Naive B cell (primary cell): Measurements from ENCODE around the gene MARCKS. TPM values are rescaled to one million over a fixed set of nuclear protein-coding genes. Genes with fewer than 3 reads are reported as not detected.
A peak's percentile ranks its signal among the peaks of the same experiment; 100 is the strongest.

Experiments
- ATAC-seq, 2 donors: fragments of 150-1000 bp; cut with Tn5 transposase; 2 replicates each; pipeline ENCODE4 v1.10.0; 2021; ENCODE audit warnings: low read depth in 2 of 2, mild to moderate bottlenecking in 2 of 2, moderate library complexity in 2 of 2
- DNase-seq: peaks from one replicate; pipeline ENCODE4 v3.0.0; 2022
- H3K27ac Mint-ChIP-seq, 6 donors: one replicate each; pipeline ENCODE4 v1.8.0; 2020 to 2022; ENCODE audit warnings: mild to moderate bottlenecking in 6 of 6, mixed read lengths in 6 of 6, moderate library complexity in 5 of 6, inconsistent platforms in 2 of 6
- H3K27me3 Mint-ChIP-seq, 3 donors: one replicate each; pipeline ENCODE4 v1.8.0; 2021 to 2022; ENCODE audit warnings: mixed read lengths in 3 of 3, mild to moderate bottlenecking in 1 of 3
- H3K36me3 Mint-ChIP-seq, 2 donors: one replicate each; pipeline ENCODE4 v1.8.0; 2020 to 2022; ENCODE audit warnings: mixed read lengths in 2 of 2, inconsistent platforms in 1 of 2, mild to moderate bottlenecking in 1 of 2
- H3K4me1 Mint-ChIP-seq, 3 donors: one replicate each; pipeline ENCODE4 v1.8.0; 2020 to 2022; ENCODE audit warnings: mixed read lengths in 3 of 3, inconsistent platforms in 1 of 3, mild to moderate bottlenecking in 1 of 3, moderate library complexity in 1 of 3
- H3K4me3 Mint-ChIP-seq, 8 donors: one replicate each; pipeline ENCODE4 v1.8.0; 2020 to 2022; ENCODE audit warnings: mild to moderate bottlenecking in 8 of 8, mixed read lengths in 8 of 8, moderate library complexity in 8 of 8, inconsistent platforms in 2 of 8
- H3K9me3 Mint-ChIP-seq, 7 donors: one replicate each; pipeline ENCODE4 v1.8.0; 2020 to 2022; ENCODE audit warnings: mixed read lengths in 7 of 7, mild to moderate bottlenecking in 5 of 7, inconsistent platforms in 2 of 7, moderate library complexity in 1 of 7
- polyA plus RNA-seq, 6 donors: library from polyadenylated mRNA; unstranded; fragments of 300-500 nt; fragmentation: Illumina TruSeq; gene quantifications; one replicate each; pipeline ENCODE4 v1.2.3, GENCODE V29; 2021; ENCODE audit warnings: low read depth in 6 of 6

The MARCKS gene
- 10 to 100 TPM in 1 of 6 donors, 1 to 10 TPM in 5; 4.8 to 11.9 (median 7.5) TPM for polyA plus RNA-seq

- H3K4me3 Mint-ChIP-seq = no peak within 1 kb of the TSS
- H3K27me3 Mint-ChIP-seq = peaks cover 0 to 9% (median 0%) of the 10 kb centered on the region in 3 donors
- ATAC-seq (peak; percentile 25 to 38), DNase-seq (peak; percentile 78)
- peaks cover 5 to 15% of the 10 kb centered on the region in 2 donors for H3K36me3 Mint-ChIP-seq
- no peak within 1 kb of the TSS for H3K27ac Mint-ChIP-seq
- H3K4me1 Mint-ChIP-seq = peaks cover 9 to 23% (median 19%) of the 10 kb centered on the region in 3 donors
- peaks cover 0 to 3% (median 0%) of the 10 kb centered on the region in 7 donors for H3K9me3 Mint-ChIP-seq
These were observed at the start of gene MARCKS for GRCh38 chr6:113856625-113857555. MARCKS (plus strand) TSS chr6:113857345; CDS start chr6:113857746, 401 bp downstream.

DNA sequence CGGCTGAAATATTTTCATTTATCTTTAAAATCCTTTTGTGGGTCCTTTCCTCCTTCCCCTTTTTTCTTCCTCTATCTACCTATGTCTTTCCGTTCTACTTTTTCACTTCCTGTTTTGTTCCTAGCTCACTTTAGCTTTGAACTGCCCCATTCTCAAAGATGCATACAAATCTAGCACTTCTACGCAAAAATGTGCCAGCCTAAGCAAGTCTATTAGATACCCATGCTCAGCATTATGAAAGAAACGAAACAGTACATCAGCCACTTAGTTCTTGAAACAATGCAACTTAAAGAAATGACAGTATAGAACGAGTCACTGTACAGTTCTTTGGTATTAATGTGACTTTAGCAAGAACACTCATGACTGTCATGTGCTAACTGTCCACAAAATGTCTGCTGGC, 47.3 kb upstream of the MARCKS start:
- Mint-ChIP-seq H3K4me3 (peak overlapping the region; percentile 7 to 53 (median 32)), H3K4me1 (peaks cover 34 to 53% (median 41%) of the 10 kb centered on the region in 3 donors), H3K27me3 (no peaks in the 10 kb centered on the region), H3K36me3 (no peaks in the 10 kb centered on the region), H3K9me3 (no peaks in the 10 kb centered on the region), H3K27ac (peak overlapping the region in 5 of 6 donors; percentile 0 to 51 (median 12))
- DNase-seq (peak; percentile 80), ATAC-seq (peak; percentile 86 to 89)

- DNase-seq (no peak), ATAC-seq (no peak)
- H3K4me3 Mint-ChIP-seq = no peak overlapping the region
- H3K9me3 Mint-ChIP-seq = no peaks in the 10 kb centered on the region
- H3K4me1 Mint-ChIP-seq = peaks cover 14 to 27% (median 22%) of the 10 kb centered on the region in 3 donors
- no peaks in the 10 kb centered on the region for H3K36me3 Mint-ChIP-seq
- no peaks in the 10 kb centered on the region for H3K27me3 Mint-ChIP-seq
- peak overlapping the region in 1 of 6 donors; percentile 32 for H3K27ac Mint-ChIP-seq
These were observed 44.0 kb upstream of the MARCKS start for GRCh38 chr6:113813142-113813541.

DNA sequence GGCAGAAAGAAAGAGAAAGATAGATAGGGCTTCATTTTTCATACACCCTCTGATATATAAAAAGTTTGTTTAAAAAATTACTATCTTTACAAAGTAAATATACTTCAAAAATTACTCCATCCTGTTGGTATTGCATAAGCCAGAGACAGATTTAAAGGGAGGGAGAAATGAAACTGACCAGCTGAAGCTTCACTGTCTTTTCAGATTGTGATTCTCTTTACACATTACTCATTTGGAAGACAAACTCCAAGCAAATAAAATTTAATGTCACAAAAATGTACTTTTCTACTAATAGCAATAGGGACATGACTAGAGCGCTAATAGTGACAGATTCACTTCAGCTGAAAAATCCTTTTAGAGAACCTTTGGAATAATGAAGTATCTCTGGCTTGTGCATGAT, 38.6 kb upstream of the MARCKS start:
- no peak for ATAC-seq
- no peak overlapping the region for H3K27ac Mint-ChIP-seq

GRCh38 chr6:113819169-113819830, 37.8 kb upstream of the MARCKS start:
- ATAC-seq = no peak
- DNase-seq = no peak
- peaks cover 0 to 7% (median 5%) of the 10 kb centered on the region in 3 donors for H3K27me3 Mint-ChIP-seq

More for the DNA sequence above, 38.6 kb upstream of the MARCKS start:
- Mint-ChIP-seq H3K36me3 (no peaks in the 10 kb centered on the region), H3K9me3 (no peaks in the 10 kb centered on the region), H3K4me3 (no peak overlapping the region), H3K27me3 (peaks cover 0 to 7% (median 0%) of the 10 kb centered on the region in 3 donors), H3K4me1 (no peaks in the 10 kb centered on the region)
- no peak for DNase-seq

GRCh38 chr6:113820761-113821160, 36.4 kb upstream of the MARCKS start:
- ATAC-seq = no peak
- Mint-ChIP-seq H3K27ac (no peak overlapping the region), H3K9me3 (no peaks in the 10 kb centered on the region), H3K4me1 (peaks cover 0 to 4% (median 0%) of the 10 kb centered on the region in 3 donors), H3K4me3 (no peak overlapping the region), H3K27me3 (peaks cover 0 to 7% (median 7%) of the 10 kb centered on the region in 3 donors), H3K36me3 (no peaks in the 10 kb centered on the region)
- no peak for DNase-seq

More at GRCh38 chr6:113819169-113819830, 37.8 kb upstream of the MARCKS start:
- H3K9me3 Mint-ChIP-seq = no peaks in the 10 kb centered on the region
- H3K4me3 Mint-ChIP-seq = no peak overlapping the region
- no peaks in the 10 kb centered on the region for H3K36me3 Mint-ChIP-seq
- no peak overlapping the region for H3K27ac Mint-ChIP-seq
- no peaks in the 10 kb centered on the region for H3K4me1 Mint-ChIP-seq

DNA sequence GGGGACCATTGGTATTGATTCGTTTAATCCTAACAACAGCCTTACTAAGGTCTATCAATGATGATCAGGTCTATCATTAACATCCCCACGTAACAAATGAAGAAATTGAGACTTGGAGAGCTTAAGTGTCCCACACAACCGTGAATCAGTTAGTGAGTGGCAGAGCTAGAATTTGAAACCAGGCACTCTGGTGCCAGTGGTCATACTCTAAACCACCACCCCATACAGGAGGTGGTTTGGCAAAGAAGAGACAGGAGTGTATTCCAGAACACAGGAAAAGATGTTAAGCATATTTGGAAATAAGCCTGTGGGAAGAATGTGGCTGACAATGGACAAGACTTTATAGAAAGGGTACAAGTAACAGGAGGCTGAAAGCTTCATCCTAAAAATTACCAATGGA, 35.7 kb upstream of the MARCKS start:
- H3K4me1 Mint-ChIP-seq = peaks cover 0 to 4% (median 0%) of the 10 kb centered on the region in 3 donors

DNA sequence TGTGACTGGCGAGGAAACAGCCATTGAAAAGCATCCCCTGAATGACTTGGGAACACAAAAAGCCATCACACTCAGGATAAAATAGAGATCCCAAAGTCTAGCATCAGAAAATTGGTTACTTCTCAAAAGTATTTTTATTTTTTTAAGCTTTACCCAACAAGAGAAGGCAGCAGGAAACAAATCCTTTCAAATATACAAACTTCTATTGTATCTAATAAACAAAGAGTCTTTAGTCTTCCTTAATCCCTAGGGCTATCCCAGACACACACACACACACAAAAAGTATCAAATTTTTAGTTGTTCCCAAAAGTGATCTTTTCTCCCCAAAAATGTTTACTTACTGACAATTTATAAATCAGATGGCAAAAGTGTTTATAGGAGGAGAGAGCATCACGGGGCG, 33.2 kb upstream of the MARCKS start:
- ATAC-seq (no peak), DNase-seq (no peak)
- Mint-ChIP-seq H3K9me3 (peaks cover 0 to 3% (median 0%) of the 10 kb centered on the region in 7 donors), H3K27me3 (peaks cover 2 to 7% (median 7%) of the 10 kb centered on the region in 3 donors), H3K36me3 (no peaks in the 10 kb centered on the region), H3K27ac (no peak overlapping the region), H3K4me1 (peaks cover 0 to 4% (median 0%) of the 10 kb centered on the region in 3 donors), H3K4me3 (no peak overlapping the region)

More for the DNA sequence above, 35.7 kb upstream of the MARCKS start:
- Mint-ChIP-seq H3K27me3 (peaks cover 0 to 7% (median 7%) of the 10 kb centered on the region in 3 donors), H3K9me3 (no peaks in the 10 kb centered on the region), H3K36me3 (no peaks in the 10 kb centered on the region), H3K4me3 (no peak overlapping the region), H3K27ac (no peak overlapping the region)
- DNase-seq (no peak), ATAC-seq (no peak)

DNA sequence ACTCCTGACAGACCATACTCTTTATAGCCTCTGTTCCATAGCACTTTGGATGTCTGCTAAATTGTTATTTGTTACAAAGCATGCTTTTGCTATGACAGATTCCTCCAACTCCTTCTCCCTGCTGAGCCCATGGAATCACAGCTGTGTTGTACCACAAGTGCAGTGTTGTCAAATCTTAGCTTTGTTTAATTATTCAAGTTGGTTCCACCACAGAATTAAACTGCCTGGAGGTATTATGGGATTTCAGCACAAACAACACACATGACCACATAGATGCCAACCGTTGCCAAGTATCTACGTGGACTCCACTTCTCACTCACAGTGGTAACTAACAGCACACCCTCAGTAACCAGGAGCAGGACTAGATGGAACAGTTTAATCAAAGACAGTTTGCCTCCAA, 32.7 kb upstream of the MARCKS start:
- Mint-ChIP-seq H3K4me3 (no peak overlapping the region), H3K27ac (peak overlapping the region in 1 of 6 donors; percentile 34), H3K9me3 (peaks cover 0 to 3% (median 0%) of the 10 kb centered on the region in 7 donors)

GRCh38 chr6:113824866-113825265, 32.3 kb upstream of the MARCKS start:
- Mint-ChIP-seq H3K4me3 (no peak overlapping the region), H3K36me3 (no peaks in the 10 kb centered on the region), H3K27ac (no peak overlapping the region), H3K27me3 (peaks cover 3 to 7% (median 7%) of the 10 kb centered on the region in 3 donors), H3K9me3 (peaks cover 0 to 3% (median 0%) of the 10 kb centered on the region in 7 donors), H3K4me1 (peaks cover 0 to 4% (median 0%) of the 10 kb centered on the region in 3 donors)
- no peak for DNase-seq
- no peak for ATAC-seq

More for the DNA sequence above, 32.7 kb upstream of the MARCKS start:
- peaks cover 0 to 4% (median 0%) of the 10 kb centered on the region in 3 donors for H3K4me1 Mint-ChIP-seq
- no peaks in the 10 kb centered on the region for H3K36me3 Mint-ChIP-seq
- peaks cover 3 to 7% (median 7%) of the 10 kb centered on the region in 3 donors for H3K27me3 Mint-ChIP-seq
- DNase-seq (no peak), ATAC-seq (no peak)

GRCh38 chr6:113825781-113826180, 31.4 kb upstream of the MARCKS start:
- Mint-ChIP-seq H3K9me3 (peaks cover 0 to 3% (median 0%) of the 10 kb centered on the region in 7 donors), H3K4me3 (no peak overlapping the region), H3K36me3 (no peaks in the 10 kb centered on the region), H3K27ac (no peak overlapping the region), H3K27me3 (peaks cover 3 to 7% (median 7%) of the 10 kb centered on the region in 3 donors), H3K4me1 (peaks cover 0 to 4% (median 0%) of the 10 kb centered on the region in 3 donors)
- ATAC-seq (no peak), DNase-seq (no peak)

GRCh38 chr6:113828984-113829695, 28.0 kb upstream of the MARCKS start:
- Mint-ChIP-seq H3K27me3 (peaks cover 0 to 4% (median 3%) of the 10 kb centered on the region in 3 donors), H3K27ac (no peak overlapping the region), H3K36me3 (no peaks in the 10 kb centered on the region), H3K9me3 (peaks cover 0 to 4% (median 2%) of the 10 kb centered on the region in 7 donors), H3K4me3 (no peak overlapping the region), H3K4me1 (peaks cover 0 to 4% (median 0%) of the 10 kb centered on the region in 3 donors)
- DNase-seq = no peak
- ATAC-seq = no peak

DNA sequence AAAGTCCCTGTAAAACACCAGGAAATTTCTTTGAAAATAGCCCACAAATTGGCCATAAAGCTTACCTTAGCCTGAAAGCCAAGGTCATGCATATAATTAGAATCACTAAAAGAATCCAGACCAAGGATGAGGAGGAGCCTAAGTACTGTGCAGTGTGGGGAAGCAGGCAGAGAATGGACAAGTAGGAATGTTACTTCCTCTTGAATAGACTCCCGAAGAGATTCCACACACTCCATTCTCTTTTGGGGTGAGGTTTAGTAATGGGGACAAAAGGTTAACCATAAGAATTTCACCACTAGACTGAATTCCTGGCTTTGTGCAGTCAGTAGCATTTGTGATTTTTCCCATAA, 27.5 kb upstream of the MARCKS start:
- peaks cover 0 to 4% (median 0%) of the 10 kb centered on the region in 3 donors for H3K4me1 Mint-ChIP-seq
- ATAC-seq (no peak), DNase-seq (no peak)
- H3K9me3 Mint-ChIP-seq = peaks cover 0 to 4% (median 2%) of the 10 kb centered on the region in 7 donors
- H3K27me3 Mint-ChIP-seq = peaks cover 0 to 3% (median 0%) of the 10 kb centered on the region in 3 donors
- no peak overlapping the region for H3K27ac Mint-ChIP-seq
- no peaks in the 10 kb centered on the region for H3K36me3 Mint-ChIP-seq
- H3K4me3 Mint-ChIP-seq = no peak overlapping the region
